BJ (cell line): ENCODE results near the gene CCDC33. TPM values are rescaled to one million over a fixed set of nuclear protein-coding genes. Genes with fewer than 3 reads are reported as not detected.

Source experiments
- CTCF ChIA-PET: fragments of 350-600 bp; formaldehyde crosslinking; extraction: SDS; loops from one replicate; lab custom pipeline; 2021; ENCODE audit warnings: antibody characterized with exemption, inconsistent platforms; lab: Yijun Ruan, JAX
- POLR2A ChIA-PET: fragments of 300-600 bp; sonication (Branson Sonifier 250); formaldehyde crosslinking; extraction: SDS; loops from one replicate; lab custom pipeline; 2021; ENCODE audit warnings: antibody characterized with exemption; lab: Charles Lee
- DNase-seq: peaks from one replicate; pipeline ENCODE4 v3.0.0-alpha.2; 2011; ENCODE audit warnings: low read depth
- H3K27me3 ChIP-seq: 2 replicates; pipeline ENCODE4 v1.6.0; 2011; ENCODE audit warnings: low read length; ENCODE audit not compliant: control insufficient read depth, insufficient read depth
- H3K36me3 ChIP-seq: 2 replicates; pipeline ENCODE4 v1.5.1; 2011; ENCODE audit warnings: low read length; ENCODE audit not compliant: control insufficient read depth, insufficient read depth
- H3K4me3 ChIP-seq: 2 replicates; pipeline ENCODE4 v1.5.1; 2011; ENCODE audit warnings: low read depth, mild to moderate bottlenecking, control low read depth, low read length
- polyA plus RNA-seq: library from polyadenylated mRNA; depleted of rRNA; stranded (reverse); fragments of >200 nt; gene quantifications from 2 replicates; pipeline ENCODE4 v1.2.3, GENCODE V29; 2011
- TF ChIP-seq, protein P1 (sequence below): IDR thresholded peaks from 2 replicates; pipeline ENCODE4 v1.5.1; 2011; ENCODE audit warnings: low read depth, mild to moderate bottlenecking, control low read depth, inconsistent platforms, low read length, moderate library complexity; ENCODE audit not compliant: insufficient read depth

The CCDC33 gene
- polyA plus RNA-seq, 1 experiment = 0.26 TPM

DNA sequence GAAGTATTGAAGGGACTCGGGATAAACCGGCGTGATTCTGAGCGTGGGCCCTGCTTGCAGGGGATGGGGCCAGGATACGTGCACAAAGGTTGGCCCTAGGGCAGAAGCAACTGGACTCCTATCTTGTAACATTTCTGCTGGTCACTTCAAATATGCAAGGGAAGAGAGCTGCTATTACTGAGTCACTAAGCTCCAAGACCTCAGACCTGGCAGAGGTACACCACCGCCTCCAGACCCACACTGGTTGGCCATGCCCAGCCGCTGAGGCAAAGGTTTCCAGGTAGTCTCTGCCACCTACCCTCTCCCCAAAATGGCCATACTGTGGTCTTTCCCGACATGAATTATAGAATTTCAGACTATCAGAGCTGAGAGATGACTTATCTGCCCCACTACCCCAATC is 20.2 kb upstream of the CCDC33 start:
- ChIA-PET CTCF (interaction anchor here (0.8 kb wide), 1 partner anchor 15 kb away, joined by 3 read pairs; no protein-coding TSS in a partner anchor), POLR2A (interaction anchor here (0.5 kb wide), 1 partner anchor 102 kb away, joined by 6 read pairs; no protein-coding TSS in a partner anchor)
- H3K4me3 ChIP-seq = no peak overlapping the region
- TF ChIP-seq, protein P1, sequence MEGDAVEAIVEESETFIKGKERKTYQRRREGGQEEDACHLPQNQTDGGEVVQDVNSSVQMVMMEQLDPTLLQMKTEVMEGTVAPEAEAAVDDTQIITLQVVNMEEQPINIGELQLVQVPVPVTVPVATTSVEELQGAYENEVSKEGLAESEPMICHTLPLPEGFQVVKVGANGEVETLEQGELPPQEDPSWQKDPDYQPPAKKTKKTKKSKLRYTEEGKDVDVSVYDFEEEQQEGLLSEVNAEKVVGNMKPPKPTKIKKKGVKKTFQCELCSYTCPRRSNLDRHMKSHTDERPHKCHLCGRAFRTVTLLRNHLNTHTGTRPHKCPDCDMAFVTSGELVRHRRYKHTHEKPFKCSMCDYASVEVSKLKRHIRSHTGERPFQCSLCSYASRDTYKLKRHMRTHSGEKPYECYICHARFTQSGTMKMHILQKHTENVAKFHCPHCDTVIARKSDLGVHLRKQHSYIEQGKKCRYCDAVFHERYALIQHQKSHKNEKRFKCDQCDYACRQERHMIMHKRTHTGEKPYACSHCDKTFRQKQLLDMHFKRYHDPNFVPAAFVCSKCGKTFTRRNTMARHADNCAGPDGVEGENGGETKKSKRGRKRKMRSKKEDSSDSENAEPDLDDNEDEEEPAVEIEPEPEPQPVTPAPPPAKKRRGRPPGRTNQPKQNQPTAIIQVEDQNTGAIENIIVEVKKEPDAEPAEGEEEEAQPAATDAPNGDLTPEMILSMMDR = no peak
- H3K36me3 ChIP-seq = no peaks in the 10 kb centered on the region
- H3K27me3 ChIP-seq = peaks cover 4% of the 10 kb centered on the region; the same call in 1 of the 2 replicates
- no peak for DNase-seq

DNA sequence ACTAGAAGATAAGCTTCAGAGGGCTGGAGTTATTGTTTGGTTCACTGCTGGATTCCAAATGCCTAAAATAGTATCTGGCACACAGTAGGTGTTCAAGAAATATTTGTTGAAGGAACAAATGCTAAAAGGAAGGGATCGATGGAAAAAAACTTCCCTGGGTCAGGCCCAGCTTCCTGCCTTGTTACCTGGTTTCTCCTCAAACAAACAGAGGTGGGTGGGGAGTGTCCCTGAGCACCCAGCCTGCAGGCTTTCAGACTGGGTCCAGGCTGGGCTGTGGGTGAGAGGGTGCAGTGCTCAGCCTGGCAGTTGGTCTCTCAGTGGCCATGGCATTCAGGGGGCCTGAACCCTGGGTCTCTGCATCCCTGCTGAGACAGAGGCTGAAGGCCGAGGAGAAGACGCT is 19.2 kb upstream of the CCDC33 start:
- H3K36me3 ChIP-seq = no peaks in the 10 kb centered on the region
- CTCF ChIA-PET = interaction anchor here (0.7 to 0.9 kb wide), 2 partner anchors 21 to 42 kb away, joined by 3 read pairs; no protein-coding TSS in a partner anchor

DNA sequence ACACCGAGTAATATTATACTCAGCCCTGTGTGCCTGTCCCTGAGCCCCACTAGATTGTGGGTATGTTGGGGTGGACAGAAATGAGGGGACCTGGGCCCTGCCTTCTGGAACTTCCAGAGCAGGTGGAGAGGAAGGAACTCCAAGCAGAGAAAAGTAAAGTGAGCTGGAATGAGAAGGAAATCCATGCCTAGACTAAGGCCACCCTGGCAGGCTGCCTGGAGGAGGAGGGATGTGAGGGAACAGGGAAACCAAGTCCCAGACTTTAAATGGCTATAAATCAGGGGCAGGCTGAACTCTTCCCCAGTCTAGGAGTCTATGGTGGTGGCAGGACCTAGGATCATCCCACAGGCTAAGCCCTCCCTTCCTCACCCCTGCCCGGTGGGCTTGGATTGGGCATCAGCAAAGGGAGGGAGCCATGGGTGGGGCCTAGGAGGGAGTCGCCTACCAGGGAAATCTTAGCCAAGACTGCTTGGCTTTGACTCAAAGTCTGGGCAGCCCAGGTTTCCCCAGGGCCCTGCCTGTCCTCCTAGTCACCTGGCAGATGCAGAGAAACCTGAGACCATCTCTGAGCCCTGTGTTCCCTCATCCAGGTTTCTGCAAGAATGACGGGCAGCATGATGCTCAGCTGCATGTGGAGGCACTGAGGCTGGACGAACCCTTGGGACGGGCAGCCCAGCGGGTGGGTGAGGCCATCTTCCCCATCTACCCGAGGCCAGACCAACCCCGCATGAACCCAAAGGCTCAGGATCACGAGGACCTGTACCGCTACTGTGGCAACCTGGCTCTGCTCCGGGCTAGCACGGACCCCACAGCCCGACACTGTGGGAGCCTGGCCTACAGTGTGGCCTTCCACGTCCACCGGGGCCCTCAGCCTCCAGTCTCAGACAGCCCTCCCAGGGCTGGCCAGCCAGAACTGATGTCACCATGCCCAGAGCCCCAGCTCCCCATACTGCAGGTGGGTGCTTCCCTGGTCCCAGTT is 17.9 kb upstream of the CCDC33 start:
- POLR2A ChIA-PET = interaction anchor here (0.6 kb wide), 1 partner anchor 1100 kb away, joined by 4 read pairs; no protein-coding TSS in a partner anchor
- DNase-seq = no peak
- TF ChIP-seq, protein P1 = no peak
- H3K4me3 ChIP-seq = no peak overlapping the region
- CTCF ChIA-PET = no interaction called here
- H3K27me3 ChIP-seq = peaks cover 12% of the 10 kb centered on the region
- no peaks in the 10 kb centered on the region for H3K36me3 ChIP-seq

More for the DNA sequence above, 19.2 kb upstream of the CCDC33 start:
- Histone ChIP-seq H3K27me3 (peaks cover 9% of the 10 kb centered on the region), H3K4me3 (no peak overlapping the region)
- TF ChIP-seq, protein P1 = no peak
- no peak for DNase-seq
- POLR2A ChIA-PET = no interaction called here

DNA sequence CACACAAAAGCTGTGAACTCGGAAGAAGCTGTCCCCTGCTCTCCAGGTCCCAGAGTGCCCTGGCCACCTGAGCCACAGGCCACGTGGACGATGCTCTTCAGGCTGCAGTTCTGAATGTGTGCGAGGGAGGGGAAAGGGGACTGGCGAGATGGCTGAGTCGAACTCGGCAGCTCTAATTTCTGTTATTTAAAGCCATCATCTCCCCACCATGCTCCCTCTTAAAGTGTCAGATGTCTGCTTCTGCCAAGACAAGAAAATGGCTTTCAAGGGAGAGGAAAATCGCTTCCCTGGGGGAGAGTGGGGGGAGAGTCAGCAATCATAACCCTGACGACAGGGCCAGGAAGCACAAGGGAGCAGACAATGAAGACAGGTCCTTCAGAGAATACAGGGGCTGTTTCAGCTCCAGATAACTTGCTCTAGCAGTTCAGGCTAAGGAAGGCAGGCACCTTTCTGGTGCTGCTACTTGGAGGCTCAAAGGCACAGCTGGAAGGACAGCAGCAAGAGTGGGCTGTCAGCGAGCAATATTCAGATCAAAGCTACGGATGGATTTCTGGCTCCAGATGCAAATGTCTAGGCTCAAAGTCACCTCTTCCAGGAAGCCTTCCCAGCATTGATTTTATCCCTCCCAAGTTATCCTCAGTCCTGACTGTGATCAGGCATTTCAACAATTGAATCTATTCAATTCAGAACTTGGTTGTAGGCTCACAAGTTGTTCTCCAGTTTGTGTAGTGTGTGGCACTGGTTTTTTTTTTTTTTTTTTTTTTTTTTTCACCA is 15.5 kb upstream of the CCDC33 start:
- TF ChIP-seq, protein P1 = no peak
- CTCF ChIA-PET = interaction anchor here (0.7 to 2.0 kb wide), 4 partner anchors 13 to 102 kb away, joined by 3 to 6 read pairs (median 3); no protein-coding TSS in a partner anchor
- H3K4me3 ChIP-seq = no peak overlapping the region
- peaks cover 12% of the 10 kb centered on the region for H3K27me3 ChIP-seq
- POLR2A ChIA-PET = no interaction called here
- no peak for DNase-seq
- H3K36me3 ChIP-seq = no peaks in the 10 kb centered on the region
